Natural killer cell (primary cell): Measurements from ENCODE around the gene SMYD5. TPM values are rescaled to one million over a fixed set of nuclear protein-coding genes. Genes with fewer than 3 reads are reported as not detected.

ENCODE experiments used
- ATAC-seq, 3 donors: fragments of 150-1000 bp in 2 of 3; fragments of 200-7000 bp in 1 of 3; cut with Tn5 transposase; 1 replicate in 1 of 3; 2 replicates in 2 of 3; pipeline ENCODE4 v1.10.0; 2021; ENCODE audit warnings: mild to moderate bottlenecking in 2 of 3, moderate library complexity in 2 of 3
- DNase-seq, 2 donors: peaks; one replicate each; pipeline versions ENCODE4 v3.0.0 to v3.0.0-alpha.2; 2013 to 2021; ENCODE audit warnings: mixed read lengths in 1 of 2
- H3K27ac ChIP-seq: one replicate; pipeline ENCODE4 v1.5.1; 2013; ENCODE audit warnings: mild to moderate bottlenecking, low read length
- H3K27me3 ChIP-seq: one replicate; pipeline ENCODE4 v1.6.1; 2013; ENCODE audit warnings: low read length; ENCODE audit not compliant: control insufficient read depth, insufficient read depth
- H3K36me3 ChIP-seq: one replicate; pipeline ENCODE4 v1.6.1; 2013; ENCODE audit warnings: low read length; ENCODE audit not compliant: control insufficient read depth, insufficient read depth
- H3K4me1 ChIP-seq: one replicate; pipeline ENCODE4 v1.6.1; 2013; ENCODE audit warnings: low read length; ENCODE audit not compliant: control insufficient read depth, insufficient read depth
- H3K4me3 ChIP-seq: one replicate; pipeline ENCODE4 v1.5.1; 2013; ENCODE audit warnings: low read length
- H3K9me3 ChIP-seq: one replicate; pipeline ENCODE4 v1.6.1; 2013; ENCODE audit warnings: low read length; ENCODE audit not compliant: control insufficient read depth, insufficient read depth
- H3K27ac Mint-ChIP-seq, 2 donors: one replicate each; pipeline ENCODE4 v1.8.0; 2022; ENCODE audit warnings: mild to moderate bottlenecking in 2 of 2, mixed read lengths in 2 of 2, moderate library complexity in 1 of 2
- H3K27me3 Mint-ChIP-seq, 2 donors: one replicate each; pipeline ENCODE4 v1.8.0; 2022; ENCODE audit warnings: low read depth in 2 of 2, mixed read lengths in 2 of 2
- H3K36me3 Mint-ChIP-seq: one replicate; pipeline ENCODE4 v1.8.0; 2022; ENCODE audit warnings: mixed read lengths
- H3K4me1 Mint-ChIP-seq, 2 donors: one replicate each; pipeline ENCODE4 v1.8.0; 2022; ENCODE audit warnings: mixed read lengths in 2 of 2
- H3K4me3 Mint-ChIP-seq: one replicate; pipeline ENCODE4 v1.8.0; 2022; ENCODE audit warnings: mild to moderate bottlenecking, moderate library complexity, mixed read lengths
- H3K9me3 Mint-ChIP-seq, 2 donors: one replicate each; pipeline ENCODE4 v1.8.0; 2022; ENCODE audit warnings: mixed read lengths in 2 of 2
- WGBS: methylation state at CpG from one replicate; pipeline ENCODE4 v1.1.7; 2013; ENCODE audit warnings: missing lambda C conversion rate; ENCODE audit not compliant: insufficient coverage; 5-methylcytosine and 5-hydroxymethylcytosine counted together
- intact Hi-C: fragments of 100-400 bp; cut with micrococcal nuclease; formaldehyde crosslinking; loops from one replicate; pipeline ENCODE4 v1.14.2; 2022
- total RNA-seq, 4 donors: library from RNA; stranded (reverse); fragments of 120-200 nt in 1 of 4; gene quantifications; one replicate each; pipeline versions ENCODE4 v1.2.3 to v1.2.4, GENCODE V29; 2013 to 2022
- TF ChIP-seq, protein P1 (sequence below): fragments of 200-600 bp; IDR thresholded peaks from one replicate; pipeline ENCODE4 v1.8.0; 2022; ENCODE audit warnings: antibody characterized with exemption

SMYD5 gene
- total RNA-seq, 3 donors from 2014 or later (not counting 1 experiment from before 2014, with no cell fraction given) = 12.2 to 25.3 (median 12.2) TPM

DNA sequence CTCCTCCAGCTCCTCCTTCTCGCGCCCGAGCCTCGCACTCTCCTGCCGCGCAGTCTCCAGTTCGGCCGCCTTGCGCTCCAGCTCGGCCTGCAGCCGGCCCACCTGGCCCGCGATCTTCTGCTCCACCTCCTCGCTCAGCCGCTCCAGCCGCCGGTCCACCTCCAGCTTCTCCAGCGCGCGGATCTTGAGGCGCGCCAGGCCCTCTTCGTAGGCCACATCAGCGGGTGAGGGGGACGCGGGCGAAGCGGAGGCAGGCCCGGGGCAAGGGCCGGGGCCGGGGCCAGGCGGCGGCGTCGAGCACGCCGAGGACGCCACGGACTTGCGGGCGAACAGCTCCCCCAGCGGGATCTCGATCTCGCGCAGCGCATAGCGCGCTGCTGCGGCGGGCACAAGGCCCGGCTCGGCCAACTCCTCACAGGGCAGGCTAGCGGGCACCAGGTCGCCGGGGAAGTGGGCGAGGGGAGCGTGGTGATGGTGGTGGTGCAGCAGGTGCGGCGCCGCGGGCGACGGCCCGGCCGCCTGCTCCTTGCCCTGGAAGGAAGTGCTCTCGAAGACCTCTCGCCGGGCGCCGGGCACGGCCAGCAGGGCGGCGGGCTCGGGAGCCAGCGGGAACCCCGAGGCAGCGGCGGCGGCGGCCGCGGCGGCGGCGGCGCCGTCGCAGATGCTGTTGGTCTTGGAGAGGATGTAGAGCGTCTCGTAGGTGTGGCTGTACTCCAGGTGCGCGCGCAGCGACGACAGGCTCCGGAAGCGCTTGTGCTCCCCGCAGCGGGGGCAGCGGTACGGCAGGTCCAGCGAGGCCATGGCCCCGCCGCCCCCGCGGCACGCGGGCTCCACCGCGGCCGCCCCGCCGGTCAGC, 55.0 kb downstream of the SMYD5 start:
- 46% methylated on average over 113 of the region's 113 CpGs for WGBS

DNA sequence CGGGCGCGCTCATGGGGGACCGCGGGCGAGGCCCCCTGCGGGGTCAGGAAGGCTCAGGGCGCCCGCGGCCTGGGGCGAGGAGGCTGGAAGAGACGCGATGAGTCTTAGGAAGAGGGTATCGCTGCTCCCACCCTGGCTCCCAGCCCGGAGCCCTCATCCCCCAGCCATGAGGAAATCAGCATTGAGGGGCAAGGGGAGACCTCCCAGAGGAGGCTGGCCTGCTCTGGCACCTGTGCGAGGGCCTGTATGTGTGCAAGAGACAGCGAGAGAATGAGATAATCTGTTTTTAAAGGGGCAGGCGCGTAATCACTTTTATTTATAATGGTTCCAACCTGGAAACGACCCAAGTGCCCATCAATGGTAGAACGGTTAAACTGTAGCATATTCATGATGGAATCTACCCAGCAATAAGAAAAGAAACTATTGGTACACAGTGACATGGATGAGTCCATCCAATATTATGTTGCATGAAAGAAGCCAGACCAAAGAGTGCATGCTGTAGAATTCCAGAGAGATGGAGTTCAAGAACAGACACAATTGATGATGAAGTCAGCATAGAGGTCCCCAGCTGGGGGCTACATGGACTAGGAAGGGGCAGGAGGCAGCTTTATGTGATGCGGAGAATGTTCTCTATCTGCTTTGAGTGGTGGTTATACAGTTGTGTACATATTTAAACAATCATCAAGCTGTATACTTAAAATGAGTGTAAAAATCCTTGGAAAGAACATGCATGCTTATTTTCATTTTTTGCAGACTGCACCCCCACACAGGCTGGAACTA, 55.8 kb downstream of the SMYD5 start:
- peak in 1 of 3 donors; percentile 8 for ATAC-seq
- no peak overlapping the region for H3K27ac ChIP-seq

More for the DNA sequence above, 55.0 kb downstream of the SMYD5 start:
- Histone ChIP-seq H3K27me3 (no peaks in the 10 kb centered on the region), H3K36me3 (no peaks in the 10 kb centered on the region), H3K4me1 (peaks cover 8% of the 10 kb centered on the region), H3K27ac (no peak overlapping the region), H3K9me3 (no peaks in the 10 kb centered on the region), H3K4me3 (no peak overlapping the region)
- intact Hi-C loops = no loop called here
- Mint-ChIP-seq H3K4me1 (peaks cover 10 to 18% of the 10 kb centered on the region in 2 donors), H3K4me3 (peak overlapping the region; percentile 4), H3K9me3 (no peaks in the 10 kb centered on the region), H3K27ac (peak overlapping the region in 1 of 2 donors; percentile 36), H3K27me3 (no peaks in the 10 kb centered on the region), H3K36me3 (no peaks in the 10 kb centered on the region)
- peak; percentile 78 to 92 (median 92) for ATAC-seq
- peak; percentile 53 to 91 for DNase-seq
- TF ChIP-seq, protein P1, sequence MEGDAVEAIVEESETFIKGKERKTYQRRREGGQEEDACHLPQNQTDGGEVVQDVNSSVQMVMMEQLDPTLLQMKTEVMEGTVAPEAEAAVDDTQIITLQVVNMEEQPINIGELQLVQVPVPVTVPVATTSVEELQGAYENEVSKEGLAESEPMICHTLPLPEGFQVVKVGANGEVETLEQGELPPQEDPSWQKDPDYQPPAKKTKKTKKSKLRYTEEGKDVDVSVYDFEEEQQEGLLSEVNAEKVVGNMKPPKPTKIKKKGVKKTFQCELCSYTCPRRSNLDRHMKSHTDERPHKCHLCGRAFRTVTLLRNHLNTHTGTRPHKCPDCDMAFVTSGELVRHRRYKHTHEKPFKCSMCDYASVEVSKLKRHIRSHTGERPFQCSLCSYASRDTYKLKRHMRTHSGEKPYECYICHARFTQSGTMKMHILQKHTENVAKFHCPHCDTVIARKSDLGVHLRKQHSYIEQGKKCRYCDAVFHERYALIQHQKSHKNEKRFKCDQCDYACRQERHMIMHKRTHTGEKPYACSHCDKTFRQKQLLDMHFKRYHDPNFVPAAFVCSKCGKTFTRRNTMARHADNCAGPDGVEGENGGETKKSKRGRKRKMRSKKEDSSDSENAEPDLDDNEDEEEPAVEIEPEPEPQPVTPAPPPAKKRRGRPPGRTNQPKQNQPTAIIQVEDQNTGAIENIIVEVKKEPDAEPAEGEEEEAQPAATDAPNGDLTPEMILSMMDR = no peak

DNA sequence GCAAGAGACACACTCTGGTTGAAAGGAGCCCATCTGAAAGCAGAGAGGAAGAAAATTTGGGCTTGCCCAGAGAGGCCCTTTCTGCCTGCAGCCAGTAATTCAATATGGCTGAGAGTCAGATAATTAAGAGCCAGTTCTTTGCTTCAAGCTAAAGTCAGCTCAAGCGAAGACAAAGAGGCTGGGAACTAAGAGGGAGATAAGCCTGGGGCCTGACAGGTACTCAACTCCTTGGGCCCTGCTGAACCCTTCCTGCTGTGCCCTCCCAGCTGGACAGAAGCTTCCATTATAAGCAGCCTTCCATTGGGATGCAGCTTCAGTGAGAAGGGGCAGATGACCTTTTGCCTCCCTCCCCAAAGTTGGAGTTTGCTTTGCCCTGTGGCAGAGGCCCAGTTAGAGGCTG, 58.2 kb downstream of the SMYD5 start:
- Histone ChIP-seq H3K27ac (no peak overlapping the region), H3K4me1 (peaks cover 8% of the 10 kb centered on the region), H3K27me3 (no peaks in the 10 kb centered on the region), H3K4me3 (no peak overlapping the region), H3K36me3 (no peaks in the 10 kb centered on the region), H3K9me3 (no peaks in the 10 kb centered on the region)
- Mint-ChIP-seq H3K27me3 (no peaks in the 10 kb centered on the region), H3K4me1 (peaks cover 10 to 18% of the 10 kb centered on the region in 2 donors), H3K36me3 (no peaks in the 10 kb centered on the region), H3K27ac (no peak overlapping the region), H3K9me3 (no peaks in the 10 kb centered on the region), H3K4me3 (no peak overlapping the region)
- WGBS = 93% methylated on average over 1 of the region's 1 CpG
- DNase-seq (no peak), ATAC-seq (no peak)
- intact Hi-C loops = no loop called here
- TF ChIP-seq, protein P1 = no peak

More for the DNA sequence above, 55.8 kb downstream of the SMYD5 start:
- peaks cover 10 to 18% of the 10 kb centered on the region in 2 donors for H3K4me1 Mint-ChIP-seq
- H3K27me3 ChIP-seq = no peaks in the 10 kb centered on the region
- intact Hi-C loops = no loop called here
- H3K4me1 ChIP-seq = peaks cover 8% of the 10 kb centered on the region
- H3K36me3 Mint-ChIP-seq = no peaks in the 10 kb centered on the region
- no peaks in the 10 kb centered on the region for H3K27me3 Mint-ChIP-seq
- peak overlapping the region; percentile 26 for H3K4me3 Mint-ChIP-seq
- 62% methylated on average over 22 of the region's 22 CpGs for WGBS
- H3K4me3 ChIP-seq = no peak overlapping the region
- no peak for DNase-seq
- no peaks in the 10 kb centered on the region for H3K36me3 ChIP-seq
- no peak overlapping the region for H3K27ac Mint-ChIP-seq
- H3K9me3 Mint-ChIP-seq = no peaks in the 10 kb centered on the region
- TF ChIP-seq, protein P1 = no peak
- no peaks in the 10 kb centered on the region for H3K9me3 ChIP-seq

Other genes starting within 250 kb of the SMYD5 start
- 10 to 100 TPM; 15.3 to 22.3 (median 19.8) TPM for gene SFXN5, start 142.5 kb upstream of the SMYD5 start, total RNA-seq
- gene RAB11FIP5, start 101.3 kb upstream of the SMYD5 start, total RNA-seq = 10 to 100 TPM in 2 of 3 donors, 1 to 10 TPM in 1; 4.9 to 15.9 (median 11.2) TPM
- gene NOTO, start 11.7 kb upstream of the SMYD5 start, total RNA-seq = not detected
- gene PRADC1, start 19.0 kb downstream of the SMYD5 start, total RNA-seq = 1 to 10 TPM; 8.3 to 9.7 (median 9.1) TPM
- 100 to 1,000 TPM in 2 of 3 donors, 10 to 100 TPM in 1; 82.3 to 114 (median 112) TPM for gene CCT7, start 20.1 kb downstream of the SMYD5 start, total RNA-seq
- gene FBXO41, start 70.2 kb downstream of the SMYD5 start, total RNA-seq = 10 to 100 TPM; 11.5 to 16.4 (median 13.8) TPM
- 1 to 10 TPM in 2 of 3 donors, under 1 TPM in 1; 0.28 to 2.6 (median 1.1) TPM for gene EGR4, start 79.3 kb downstream of the SMYD5 start, total RNA-seq
- gene ALMS1, start 171.6 kb downstream of the SMYD5 start, total RNA-seq = 10 to 100 TPM; 22.9 to 33.8 (median 26.9) TPM